Osteocyte (in vitro differentiated cells): ENCODE data around the gene NTNG1. TPM values are rescaled to one million over a fixed set of nuclear protein-coding genes. Genes with fewer than 3 reads are reported as not detected.
"Not testable (repeated sequence)": the region's sequence is repeated elsewhere in the genome, so short reads cannot be mapped to it uniquely, and the experiment has no call there.

Source experiments
- DNase-seq: peaks from one replicate; pipeline ENCODE4 v3.0.0; 2021; ENCODE audit warnings: mixed read lengths; ENCODE audit not compliant: unreplicated experiment; ENCODE audit errors: extremely low spot score
- H3K27ac Mint-ChIP-seq: one replicate; pipeline ENCODE4 v1.8.0; 2021; ENCODE audit warnings: mild to moderate bottlenecking, mixed read lengths; ENCODE audit not compliant: unreplicated experiment
- H3K27me3 Mint-ChIP-seq: one replicate; pipeline ENCODE4 v1.8.0; 2021; ENCODE audit warnings: mixed read lengths; ENCODE audit not compliant: unreplicated experiment
- H3K36me3 Mint-ChIP-seq: one replicate; pipeline ENCODE4 v1.8.0; 2021; ENCODE audit warnings: mixed read lengths; ENCODE audit not compliant: unreplicated experiment
- H3K4me1 Mint-ChIP-seq: one replicate; pipeline ENCODE4 v1.8.0; 2021; ENCODE audit warnings: mixed read lengths; ENCODE audit not compliant: unreplicated experiment
- H3K4me3 Mint-ChIP-seq: one replicate; pipeline ENCODE4 v1.8.0; 2021; ENCODE audit warnings: mild to moderate bottlenecking, moderate library complexity, mixed read lengths; ENCODE audit not compliant: unreplicated experiment
- H3K9me3 Mint-ChIP-seq: one replicate; pipeline ENCODE4 v1.8.0; 2021; ENCODE audit warnings: mixed read lengths; ENCODE audit not compliant: unreplicated experiment
- CTCF ChIP-seq: fragments of 200-600 bp; sonication (generic); IDR thresholded peaks from 2 replicates; pipeline ENCODE4 v1.5.0; 2021; ENCODE audit warnings: antibody characterized with exemption, mild to moderate bottlenecking, moderate library complexity
- total RNA-seq: library from RNA; stranded (reverse); gene quantifications from 2 replicates; pipeline ENCODE4 v1.2.1, GENCODE V29; 2021

NTNG1 gene
- total RNA-seq, 1 donor from 2014 or later: not detected

- no peaks in the 10 kb centered on the region for H3K36me3 Mint-ChIP-seq
- no peaks in the 10 kb centered on the region for H3K27me3 Mint-ChIP-seq
- TF ChIP-seq CTCF: no peak
- H3K27ac Mint-ChIP-seq: no peak overlapping the region
- H3K9me3 Mint-ChIP-seq: no peaks in the 10 kb centered on the region
- DNase-seq: no peak
- H3K4me3 Mint-ChIP-seq: no peak overlapping the region
- H3K4me1 Mint-ChIP-seq: no peaks in the 10 kb centered on the region
These were observed 88.0 kb downstream of the NTNG1 start for GRCh38 chr1:107228704-107229371.

- Mint-ChIP-seq H3K4me3 (no peak overlapping the region), H3K27me3 (no peaks in the 10 kb centered on the region), H3K36me3 (no peaks in the 10 kb centered on the region), H3K4me1 (no peaks in the 10 kb centered on the region), H3K27ac (no peak overlapping the region), H3K9me3 (no peaks in the 10 kb centered on the region)
- no peak for DNase-seq
- TF ChIP-seq CTCF: no peak
These were observed 88.9 kb downstream of the NTNG1 start for GRCh38 chr1:107229711-107230110.

- H3K36me3 Mint-ChIP-seq: no peaks in the 10 kb centered on the region
- no peak for TF ChIP-seq CTCF
- no peaks in the 10 kb centered on the region for H3K4me1 Mint-ChIP-seq
- DNase-seq: no peak
- H3K9me3 Mint-ChIP-seq: no peaks in the 10 kb centered on the region
- no peaks in the 10 kb centered on the region for H3K27me3 Mint-ChIP-seq
- H3K27ac Mint-ChIP-seq: no peak overlapping the region
- no peak overlapping the region for H3K4me3 Mint-ChIP-seq
These were observed 89.3 kb downstream of the NTNG1 start for GRCh38 chr1:107230121-107230520.

GRCh38 chr1:107231291-107231690 lies 90.5 kb downstream of the NTNG1 start:
- TF ChIP-seq CTCF: no peak
- no peak for DNase-seq
- no peaks in the 10 kb centered on the region for H3K36me3 Mint-ChIP-seq
- H3K4me3 Mint-ChIP-seq: no peak overlapping the region
- H3K27me3 Mint-ChIP-seq: no peaks in the 10 kb centered on the region
- H3K9me3 Mint-ChIP-seq: peaks cover 6% of the 10 kb centered on the region
- H3K4me1 Mint-ChIP-seq: no peaks in the 10 kb centered on the region
- H3K27ac Mint-ChIP-seq: no peak overlapping the region

- Mint-ChIP-seq H3K4me1 (no peaks in the 10 kb centered on the region), H3K9me3 (peaks cover 6% of the 10 kb centered on the region), H3K36me3 (no peaks in the 10 kb centered on the region), H3K27me3 (no peaks in the 10 kb centered on the region), H3K27ac (no peak overlapping the region), H3K4me3 (no peak overlapping the region)
- no peak for TF ChIP-seq CTCF
- DNase-seq: no peak
These were observed 91.6 kb downstream of the NTNG1 start for GRCh38 chr1:107232426-107232825.

- H3K27me3 Mint-ChIP-seq, H3K36me3 Mint-ChIP-seq, H3K4me3 Mint-ChIP-seq, H3K4me1 Mint-ChIP-seq, H3K27ac Mint-ChIP-seq, H3K9me3 Mint-ChIP-seq, DNase-seq: not testable (repeated sequence)
These were observed 95.9 kb downstream of the NTNG1 start for GRCh38 chr1:107236760-107237159.
